Chondrocyte (in vitro differentiated cells): ENCODE data around the gene HCFC1. TPM values are rescaled to one million over a fixed set of nuclear protein-coding genes. Genes with fewer than 3 reads are reported as not detected.

Experiments used
- DNase-seq: peaks from one replicate; pipeline ENCODE4 v3.0.0; 2021; ENCODE audit warnings: mixed read lengths, low spot score
- H3K27ac Mint-ChIP-seq: one replicate; pipeline ENCODE4 v1.8.0; 2021; ENCODE audit warnings: mild to moderate bottlenecking, moderate library complexity, mixed read lengths; ENCODE audit not compliant: unreplicated experiment
- H3K27me3 Mint-ChIP-seq: 2 replicates; pipeline ENCODE4 v1.8.0; 2021; ENCODE audit warnings: low read depth, mixed read lengths
- H3K36me3 Mint-ChIP-seq: 2 replicates; pipeline ENCODE4 v1.8.0; 2021; ENCODE audit warnings: low read depth, mixed read lengths
- H3K4me1 Mint-ChIP-seq: 2 replicates; pipeline ENCODE4 v1.8.0; 2021; ENCODE audit warnings: low read depth, mild to moderate bottlenecking, mixed read lengths
- H3K4me3 Mint-ChIP-seq: one replicate; pipeline ENCODE4 v1.8.0; 2021; ENCODE audit warnings: mild to moderate bottlenecking, moderate library complexity, mixed read lengths; ENCODE audit not compliant: unreplicated experiment
- H3K9me3 Mint-ChIP-seq: 2 replicates; pipeline ENCODE4 v1.8.0; 2021; ENCODE audit warnings: low read depth, mixed read lengths
- total RNA-seq: library from RNA; stranded (reverse); gene quantifications from 3 replicates; pipeline ENCODE4 v1.2.1, GENCODE V29; 2021
- TF ChIP-seq, protein P1 (sequence below): fragments of 200-600 bp; sonication (generic); IDR thresholded peaks from 2 replicates; pipeline ENCODE4 v1.5.0; 2021; ENCODE audit warnings: antibody characterized with exemption, mild to moderate bottlenecking, moderate library complexity

The HCFC1 gene
- total RNA-seq, 1 donor from 2014 or later, result 67.2 TPM

DNA sequence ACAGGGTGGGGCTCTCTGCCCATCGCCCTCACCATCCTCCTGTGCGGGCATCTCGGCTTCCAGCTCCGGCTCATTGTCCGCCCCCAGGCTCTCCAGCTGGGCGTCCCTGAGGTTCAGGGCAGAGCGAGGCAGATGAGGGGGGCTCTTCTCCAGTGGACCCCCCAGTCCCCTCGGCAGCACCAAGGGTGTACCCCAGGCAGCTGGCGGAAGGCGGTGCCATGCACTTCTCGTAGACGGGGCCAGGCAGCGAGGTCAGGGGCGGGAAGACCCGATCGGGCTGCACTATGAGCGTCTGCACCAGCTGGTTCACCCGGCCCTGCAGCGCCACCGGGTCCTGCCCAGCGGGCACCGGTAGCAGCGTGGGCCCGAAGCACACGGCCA lies 61.6 kb downstream of the HCFC1 start:
- Mint-ChIP-seq H3K4me1 (no peaks in the 10 kb centered on the region), H3K27ac (no peak overlapping the region), H3K27me3 (no peaks in the 10 kb centered on the region), H3K36me3 (no peaks in the 10 kb centered on the region), H3K4me3 (no peak overlapping the region), H3K9me3 (no peaks in the 10 kb centered on the region)
- TF ChIP-seq, protein P1, sequence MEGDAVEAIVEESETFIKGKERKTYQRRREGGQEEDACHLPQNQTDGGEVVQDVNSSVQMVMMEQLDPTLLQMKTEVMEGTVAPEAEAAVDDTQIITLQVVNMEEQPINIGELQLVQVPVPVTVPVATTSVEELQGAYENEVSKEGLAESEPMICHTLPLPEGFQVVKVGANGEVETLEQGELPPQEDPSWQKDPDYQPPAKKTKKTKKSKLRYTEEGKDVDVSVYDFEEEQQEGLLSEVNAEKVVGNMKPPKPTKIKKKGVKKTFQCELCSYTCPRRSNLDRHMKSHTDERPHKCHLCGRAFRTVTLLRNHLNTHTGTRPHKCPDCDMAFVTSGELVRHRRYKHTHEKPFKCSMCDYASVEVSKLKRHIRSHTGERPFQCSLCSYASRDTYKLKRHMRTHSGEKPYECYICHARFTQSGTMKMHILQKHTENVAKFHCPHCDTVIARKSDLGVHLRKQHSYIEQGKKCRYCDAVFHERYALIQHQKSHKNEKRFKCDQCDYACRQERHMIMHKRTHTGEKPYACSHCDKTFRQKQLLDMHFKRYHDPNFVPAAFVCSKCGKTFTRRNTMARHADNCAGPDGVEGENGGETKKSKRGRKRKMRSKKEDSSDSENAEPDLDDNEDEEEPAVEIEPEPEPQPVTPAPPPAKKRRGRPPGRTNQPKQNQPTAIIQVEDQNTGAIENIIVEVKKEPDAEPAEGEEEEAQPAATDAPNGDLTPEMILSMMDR, result no peak
- peak; percentile 92 for DNase-seq

GRCh38 chrX:153909024-153909979 lies 62.3 kb downstream of the HCFC1 start:
- TF ChIP-seq, protein P1, result no peak
- no peaks in the 10 kb centered on the region for H3K4me1 Mint-ChIP-seq
- no peak overlapping the region for H3K27ac Mint-ChIP-seq
- H3K9me3 Mint-ChIP-seq, result no peaks in the 10 kb centered on the region
- peak; percentile 88 for DNase-seq
- H3K27me3 Mint-ChIP-seq, result no peaks in the 10 kb centered on the region
- H3K36me3 Mint-ChIP-seq, result no peaks in the 10 kb centered on the region
- no peak overlapping the region for H3K4me3 Mint-ChIP-seq

- no peaks in the 10 kb centered on the region for H3K9me3 Mint-ChIP-seq
- TF ChIP-seq, protein P1, result no peak
Measured at GRCh38 chrX:153908219-153908860, 63.3 kb downstream of the HCFC1 start.

DNA sequence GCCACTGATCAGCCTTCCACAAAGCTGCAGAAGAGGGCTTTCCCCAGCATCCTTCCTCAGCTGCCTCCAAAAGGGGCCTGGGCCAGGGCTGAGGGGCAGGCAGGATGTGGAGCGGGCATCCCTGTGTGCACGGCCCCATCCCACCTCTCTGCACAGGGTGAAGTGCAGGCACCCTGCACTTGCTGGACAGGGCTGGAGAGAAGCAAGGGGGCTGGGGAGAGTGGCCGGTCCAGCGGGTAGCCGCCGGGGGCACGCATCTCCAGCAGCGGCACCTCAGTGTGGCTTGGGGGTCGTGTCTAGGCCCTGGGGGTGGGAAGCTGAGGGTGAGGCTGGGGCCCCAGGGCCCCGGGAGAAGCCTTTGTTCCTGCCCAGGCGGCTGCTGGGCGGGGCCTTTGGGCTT lies 64.2 kb downstream of the HCFC1 start:
- Mint-ChIP-seq H3K36me3 (no peaks in the 10 kb centered on the region), H3K9me3 (no peaks in the 10 kb centered on the region), H3K4me3 (no peak overlapping the region), H3K4me1 (peaks cover 7% of the 10 kb centered on the region), H3K27ac (no peak overlapping the region), H3K27me3 (no peaks in the 10 kb centered on the region)
- TF ChIP-seq, protein P1, result no peak
- DNase-seq, result peak; percentile 83

More at GRCh38 chrX:153908219-153908860, 63.3 kb downstream of the HCFC1 start:
- Mint-ChIP-seq H3K27me3 (no peaks in the 10 kb centered on the region), H3K4me1 (peaks cover under 1% of the 10 kb centered on the region), H3K36me3 (no peaks in the 10 kb centered on the region), H3K27ac (no peak overlapping the region), H3K4me3 (no peak overlapping the region)
- peak; percentile 90 for DNase-seq

- Mint-ChIP-seq H3K27me3 (no peaks in the 10 kb centered on the region), H3K9me3 (no peaks in the 10 kb centered on the region), H3K4me1 (peaks cover 18% of the 10 kb centered on the region), H3K4me3 (no peak overlapping the region), H3K36me3 (no peaks in the 10 kb centered on the region), H3K27ac (no peak overlapping the region)
- no peak for DNase-seq
- TF ChIP-seq, protein P1, result no peak
Measured at GRCh38 chrX:153906126-153906917, 65.3 kb downstream of the HCFC1 start.
